Measurements from ENCODE around the gene DCTN2. TPM values are rescaled to one million over a fixed set of nuclear protein-coding genes. Genes with fewer than 3 reads are reported as not detected.
"Not testable (repeated sequence)": the region's sequence is repeated elsewhere in the genome, so short reads cannot be mapped to it uniquely, and the experiment has no call there.

The DCTN2 gene
- total RNA-seq, 1 donor, result 140 TPM

DNA sequence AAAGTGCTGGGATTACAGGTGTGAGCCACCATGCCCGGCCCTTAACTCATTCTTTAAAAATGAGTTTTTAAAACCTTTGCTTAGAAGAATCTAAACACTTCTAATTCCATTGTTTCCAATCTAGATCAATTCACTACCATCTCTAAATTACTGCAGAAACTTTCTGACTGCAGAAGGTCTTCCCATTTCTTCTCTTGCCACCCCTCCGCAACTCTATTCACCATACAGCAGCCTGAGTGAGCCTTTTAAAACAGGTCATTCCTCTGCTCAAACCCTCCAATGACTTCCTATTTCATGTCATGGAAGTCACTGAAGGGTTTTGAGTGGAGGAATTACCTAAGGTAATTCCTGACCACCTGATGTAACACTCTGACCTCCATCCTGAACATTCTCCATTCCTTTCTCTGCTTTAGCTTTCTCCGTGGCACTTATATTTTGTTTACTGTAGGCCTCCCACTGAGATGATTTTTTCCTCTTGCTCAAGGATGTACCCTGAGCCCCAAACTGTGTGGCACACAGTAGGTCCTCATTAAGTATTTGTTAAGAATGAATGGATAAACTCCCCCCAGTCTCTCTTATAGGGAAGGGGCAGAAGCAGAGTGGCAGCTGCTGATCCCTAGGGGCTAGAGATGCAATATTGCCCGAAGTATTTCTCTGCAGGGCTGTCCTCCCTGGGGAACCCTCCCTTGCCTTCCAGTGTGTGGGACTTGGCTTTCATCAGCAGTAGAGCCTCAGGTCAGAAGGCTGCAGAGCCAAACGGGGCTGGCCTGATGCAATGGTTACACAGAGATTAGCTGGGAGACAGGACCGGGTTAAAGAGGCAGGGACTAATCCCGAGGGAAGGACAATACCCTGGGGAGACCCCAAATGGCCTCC, 27.8 kb downstream of the DCTN2 start:
- TF ChIP-seq, protein P1, sequence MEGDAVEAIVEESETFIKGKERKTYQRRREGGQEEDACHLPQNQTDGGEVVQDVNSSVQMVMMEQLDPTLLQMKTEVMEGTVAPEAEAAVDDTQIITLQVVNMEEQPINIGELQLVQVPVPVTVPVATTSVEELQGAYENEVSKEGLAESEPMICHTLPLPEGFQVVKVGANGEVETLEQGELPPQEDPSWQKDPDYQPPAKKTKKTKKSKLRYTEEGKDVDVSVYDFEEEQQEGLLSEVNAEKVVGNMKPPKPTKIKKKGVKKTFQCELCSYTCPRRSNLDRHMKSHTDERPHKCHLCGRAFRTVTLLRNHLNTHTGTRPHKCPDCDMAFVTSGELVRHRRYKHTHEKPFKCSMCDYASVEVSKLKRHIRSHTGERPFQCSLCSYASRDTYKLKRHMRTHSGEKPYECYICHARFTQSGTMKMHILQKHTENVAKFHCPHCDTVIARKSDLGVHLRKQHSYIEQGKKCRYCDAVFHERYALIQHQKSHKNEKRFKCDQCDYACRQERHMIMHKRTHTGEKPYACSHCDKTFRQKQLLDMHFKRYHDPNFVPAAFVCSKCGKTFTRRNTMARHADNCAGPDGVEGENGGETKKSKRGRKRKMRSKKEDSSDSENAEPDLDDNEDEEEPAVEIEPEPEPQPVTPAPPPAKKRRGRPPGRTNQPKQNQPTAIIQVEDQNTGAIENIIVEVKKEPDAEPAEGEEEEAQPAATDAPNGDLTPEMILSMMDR (IDR thresholded peaks at IDR 0.05; ENCODE audit: insufficient read depth, low read length), result no peak
- DNase-seq (ENCODE audit: low read depth), result peak; percentile 80

DNA sequence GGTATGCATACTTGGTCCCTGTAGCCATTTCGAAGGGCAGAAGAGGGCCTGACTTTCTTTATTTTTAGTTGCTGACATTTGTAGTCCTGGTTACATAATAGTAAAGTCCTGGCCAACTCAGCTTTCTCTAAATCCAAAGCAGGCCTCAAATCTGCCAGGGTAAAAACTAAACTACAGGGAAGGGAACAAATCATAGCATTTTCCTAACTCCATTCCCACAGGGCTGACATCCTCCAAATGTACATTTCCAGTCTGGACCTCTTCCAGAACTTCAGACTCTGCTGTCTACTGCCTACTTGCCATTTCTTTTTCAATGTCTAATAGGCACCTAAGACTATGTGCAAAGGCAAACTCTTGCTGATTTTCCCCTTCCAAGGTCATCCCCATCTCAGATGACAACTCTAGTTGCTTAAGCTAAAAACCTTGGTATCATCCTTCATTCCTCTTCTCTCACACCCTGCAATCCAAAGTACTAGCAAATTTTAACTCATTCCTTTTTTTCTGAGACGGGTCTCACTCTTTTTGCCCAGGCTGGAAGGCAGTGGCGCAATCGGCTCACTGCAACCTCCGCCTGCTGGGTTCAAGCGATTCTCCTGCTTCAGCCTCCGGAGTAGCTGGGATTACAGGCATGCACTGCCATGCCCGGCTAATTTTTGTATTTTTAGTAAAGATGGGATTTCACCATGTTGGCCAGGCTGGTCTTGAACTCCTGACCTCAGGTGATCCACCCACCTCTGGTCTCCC, 28.6 kb downstream of the DCTN2 start:
- peak overlapping the region; percentile 100 for H3K4me3 ChIP-seq (ENCODE audit: low read depth, low read length)
- DNase-seq (ENCODE audit: low read depth), result peak; percentile 51
- TF ChIP-seq, protein P1 (IDR thresholded peaks at IDR 0.05; ENCODE audit: insufficient read depth, low read length), result no peak

More for the DNA sequence above, 27.8 kb downstream of the DCTN2 start:
- peak overlapping the region; percentile 100 for H3K4me3 ChIP-seq (ENCODE audit: low read depth, low read length)

DNA sequence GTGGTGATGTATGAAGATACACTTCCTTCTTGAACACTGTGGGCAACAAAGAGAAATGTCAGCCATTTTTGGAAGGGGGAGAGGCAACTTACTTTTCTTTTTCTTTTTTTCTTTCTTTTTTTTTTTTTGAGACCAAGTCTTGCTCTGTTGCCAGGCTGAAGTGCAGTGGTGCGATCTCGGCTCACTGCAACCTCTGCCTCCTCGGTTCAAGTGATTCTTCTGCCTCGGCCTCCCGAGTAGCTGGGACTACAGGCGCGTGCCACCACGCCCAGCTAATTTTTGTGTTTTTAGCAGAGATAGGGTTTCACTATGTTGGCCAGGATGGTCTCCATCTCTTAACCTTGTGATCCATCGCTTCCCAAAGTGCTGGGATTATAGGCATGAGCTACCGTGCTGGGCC, 29.3 kb downstream of the DCTN2 start:
- DNase-seq (ENCODE audit: low read depth), result not testable (repeated sequence)
- H3K4me3 ChIP-seq (ENCODE audit: low read depth, low read length), result peak overlapping the region; percentile 100

DNA sequence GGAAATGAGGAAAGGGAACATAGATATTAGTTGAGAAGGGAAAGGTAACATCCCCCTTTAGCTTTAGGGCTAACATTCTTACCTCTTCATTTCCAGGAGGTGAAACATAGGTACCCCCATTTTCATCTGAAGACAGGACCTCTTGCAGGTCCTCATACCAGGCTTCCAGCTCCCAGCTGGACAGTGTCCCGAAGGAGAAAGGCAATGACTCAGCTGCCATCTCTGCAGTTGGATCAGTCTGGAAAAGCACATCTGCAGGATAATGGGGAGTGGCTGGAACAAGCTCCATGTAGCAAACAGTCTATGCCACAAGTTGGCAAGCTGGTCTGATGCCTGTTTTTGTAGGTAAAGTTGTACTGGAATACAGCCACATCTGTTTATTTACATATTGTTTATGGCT, 29.8 kb downstream of the DCTN2 start:
- TF ChIP-seq, protein P1 (IDR thresholded peaks at IDR 0.05; ENCODE audit: insufficient read depth, low read length), result no peak
- H3K4me3 ChIP-seq (ENCODE audit: low read depth, low read length), result peak overlapping the region; percentile 100
- peak; percentile 64 for DNase-seq (ENCODE audit: low read depth)

DNA sequence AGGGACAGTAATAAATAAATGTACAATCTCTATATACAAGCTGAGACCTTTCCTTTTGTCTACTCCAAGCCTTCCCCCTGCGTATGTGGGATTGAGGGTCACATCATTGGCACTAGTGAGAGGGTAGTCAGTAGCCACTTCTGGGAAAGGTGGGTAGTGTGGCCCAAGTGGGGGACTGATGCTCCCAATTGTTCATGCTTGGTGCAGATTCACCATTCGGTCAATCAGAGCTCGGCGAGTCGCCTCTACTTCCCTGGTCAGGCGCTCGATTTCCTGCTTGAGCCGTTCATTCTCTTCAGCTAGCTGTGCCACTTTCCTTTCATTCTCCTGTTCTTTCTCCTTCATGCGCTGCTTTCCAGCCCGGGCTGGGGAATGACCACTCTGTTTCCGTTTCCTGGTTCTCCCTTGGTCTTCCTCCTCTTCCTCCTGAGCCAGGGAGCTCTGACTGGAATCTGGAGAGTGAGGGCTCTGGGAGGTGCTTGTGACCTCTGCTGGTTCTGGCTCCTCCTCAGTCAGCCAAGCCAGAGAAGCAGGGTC, 30.3 kb downstream of the DCTN2 start:
- DNase-seq (ENCODE audit: low read depth), result no peak
- TF ChIP-seq, protein P1 (IDR thresholded peaks at IDR 0.05; ENCODE audit: insufficient read depth, low read length), result no peak
- H3K4me3 ChIP-seq (ENCODE audit: low read depth, low read length), result no peak overlapping the region

DNA sequence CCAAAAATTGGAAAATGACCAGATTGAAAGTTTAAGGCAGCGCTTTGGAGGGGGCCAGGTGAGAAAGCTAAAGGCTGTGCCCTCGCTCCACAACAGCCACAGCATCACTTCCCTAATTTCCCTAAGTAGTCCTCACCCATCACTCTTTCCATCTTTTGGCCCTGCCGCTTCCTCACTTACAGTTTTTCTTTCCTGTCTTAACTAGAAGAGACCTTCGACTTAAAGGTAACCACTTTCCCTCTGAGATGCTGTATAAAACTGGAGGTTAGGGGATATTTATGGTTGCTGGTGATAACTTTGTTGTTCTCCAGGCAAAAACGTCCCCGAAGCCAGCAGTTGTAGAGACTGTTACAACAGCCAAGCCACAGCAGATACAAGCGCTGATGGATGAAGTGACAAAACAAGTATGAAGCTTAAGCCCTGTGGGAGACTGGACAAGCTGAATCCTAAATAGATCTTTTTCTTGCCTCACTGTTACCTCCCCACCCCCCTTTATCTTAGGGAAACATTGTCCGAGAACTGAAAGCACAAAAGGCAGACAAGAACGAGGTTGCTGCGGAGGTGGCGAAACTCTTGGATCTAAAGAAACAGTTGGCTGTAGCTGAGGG, 31.0 kb downstream of the DCTN2 start:
- H3K4me3 ChIP-seq (ENCODE audit: low read depth, low read length), result no peak overlapping the region
- peak; percentile 26 for DNase-seq (ENCODE audit: low read depth)
- TF ChIP-seq, protein P1 (IDR thresholded peaks at IDR 0.05; ENCODE audit: insufficient read depth, low read length), result no peak

Measured in fibroblast of the aortic adventitia (primary cell).